Heart left ventricle (tissue), 16 donors: ENCODE results near the gene PARD3. TPM values are rescaled to one million over a fixed set of nuclear protein-coding genes. Genes with fewer than 3 reads are reported as not detected.

ENCODE experiments used
- ATAC-seq, 4 donors: fragments of 200-7000 bp; cut with Tn5 transposase; one replicate each; pipeline ENCODE4 v1.9.1; 2020 to 2022; ENCODE audit warnings: moderate library complexity in 4 of 4, mild to moderate bottlenecking in 3 of 4, moderate number of reproducible peaks in 1 of 4
- DNase-seq, 5 donors: peaks; one replicate each; pipeline ENCODE4 v3.0.0-alpha.2; 2020
- H3K27ac ChIP-seq, 12 donors: fragments of 200-600 bp; sonication (generic) in 4 of 12; one replicate each; pipeline versions ENCODE4 v1.5.0 to v1.8.0; 2016 to 2022; ENCODE audit warnings: mild to moderate bottlenecking in 2 of 12
- H3K27me3 ChIP-seq, 9 donors: fragments of 200-600 bp; sonication (generic) in 2 of 9; one replicate each; pipeline versions ENCODE4 v1.5.1 to v1.8.0; 2016 to 2022; ENCODE audit warnings: mild to moderate bottlenecking in 3 of 9
- H3K36me3 ChIP-seq, 9 donors: fragments of 200-600 bp; sonication (generic) in 2 of 9; one replicate each; pipeline versions ENCODE4 v1.5.0 to v1.8.0; 2018 to 2022; ENCODE audit warnings: mild to moderate bottlenecking in 2 of 9
- H3K4me1 ChIP-seq, 12 donors: fragments of 200-600 bp; sonication (generic) in 4 of 12; one replicate each; pipeline versions ENCODE4 v1.5.0 to v1.8.0; 2016 to 2022; ENCODE audit warnings: mild to moderate bottlenecking in 3 of 12
- H3K4me3 ChIP-seq, 12 donors: fragments of 200-600 bp; sonication (generic) in 4 of 12; one replicate each; pipeline versions ENCODE4 v1.5.0 to v1.8.0; 2017 to 2022; ENCODE audit warnings: mild to moderate bottlenecking in 9 of 12, moderate library complexity in 4 of 12
- H3K9me3 ChIP-seq, 12 donors: fragments of 200-600 bp; sonication (generic) in 4 of 12; one replicate each; pipeline versions ENCODE4 v1.5.0 to v1.8.0; 2016 to 2022; ENCODE audit warnings: mild to moderate bottlenecking in 1 of 12
- POLR2A ChIP-seq, 2 donors: fragments of 450-650 bp; IDR thresholded peaks; one replicate each; pipeline ENCODE4 v1.6.1; 2017; ENCODE audit warnings: antibody characterized with exemption in 2 of 2, mild to moderate bottlenecking in 2 of 2, moderate library complexity in 2 of 2
- WGBS, 4 donors: extraction: QIAGEN DNeasy Blood & Tissue Kit in 2 of 4; methylation state at CpG; one replicate each; pipeline versions ENCODE4 v1.1.5 to v1.1.7; 2013 to 2018; 5-methylcytosine and 5-hydroxymethylcytosine counted together
- intact Hi-C, 10 donors: fragments of 100-400 bp; cut with DNase I; formaldehyde crosslinking; loops; one replicate each; pipeline versions ENCODE4 v1.11.1 to v1.14.2; 2022
- polyA plus RNA-seq, 2 donors: library from polyadenylated mRNA; stranded (reverse); fragments of 200-250 nt; gene quantifications; one replicate each; pipeline ENCODE4 v1.2.3, GENCODE V29; 2013
- total RNA-seq, 9 donors: library from RNA; depleted of rRNA in 2 of 9; stranded (reverse); fragments of >200 nt in 2 of 9; fragmentation: NEBNext Ultra II Directional in 3 of 9; extraction: Animal tissue kit (Norgen Biotek cat#: 25700) in 3 of 9; gene quantifications; one replicate each; pipeline versions ENCODE4 v1.1.0 to v1.2.4, GENCODE V29; 2016 to 2023
- TF ChIP-seq, protein P1 (sequence below), 12 donors: fragments of 200-600 bp; sonication (generic) in 4 of 12; IDR thresholded peaks; one replicate each; pipeline versions ENCODE4 v1.5.0 to v1.8.0; 2018 to 2022; ENCODE audit warnings: antibody characterized with exemption in 12 of 12, mild to moderate bottlenecking in 5 of 12
- donor health status: ischemic (EF 13 %, LVEDD 7.1; RV severe dilation, severe dysfunction).
- donor health status: healthy with polysubstance abuse.
- donor health status: DM: no; HTN: yes; CAD: no.
- donor health status: DM: no; HTN: no; CAD: no.
- donor health status: ischemic (EF 25% LVEDD 6.9; RV normal size, moderate dysfunction).
- donor health status: ischemic (EF 25% LVEDD 5.7; RV mildly dilated, moderate dysfunction).
- donor health status: healthy.
- donor health status: DM: yes; HTN: yes; CAD: no.
- donor health status: ischemic (EF 35%, LVEDD 5.7; RV mildly dilated, moderate dysfunction).
- donor health status: nonischemic (EF 11% LVEDD 7.7; RV severe dilation, severe dysfunction).
- donor health status: DM: yes; HTN: yes; CAD: no.
- donor health status: PGD.
- donor health status: ischemic (EF 29% LVEDD 5.4; RV normal size, mild dysfunction).
- donor health status: nonischemic (EF 23%, LVEDD 6.1; RV moderate dilation, normal function).

Gene PARD3
- total and polyA plus RNA-seq, 11 donors, result 24.8 to 69.7 (median 33.1) TPM

DNA sequence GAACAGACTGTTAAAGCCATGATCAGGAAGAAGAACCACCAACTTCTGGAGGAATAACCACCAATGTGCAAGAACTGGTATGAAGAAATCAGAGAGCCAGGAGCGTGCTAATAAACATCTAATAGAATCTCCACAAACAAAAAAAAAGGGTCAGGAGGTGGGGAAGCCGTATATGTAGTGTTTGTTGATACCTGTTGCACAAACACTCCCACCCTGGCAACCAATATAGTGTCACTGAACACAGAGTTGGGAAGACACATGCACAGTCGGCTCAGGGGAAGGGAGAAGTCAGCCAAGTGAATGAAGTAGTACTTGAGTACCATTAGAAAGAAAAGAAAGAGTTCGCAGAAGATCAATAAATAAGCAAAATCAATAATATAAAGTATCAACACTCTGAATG lies 400.1 kb downstream of the PARD3 start:
- no peaks in the 10 kb centered on the region for H3K4me1 ChIP-seq
- intact Hi-C loops, result no loop called here
- no peak overlapping the region for H3K4me3 ChIP-seq
- TF ChIP-seq POLR2A (IDR thresholded peaks at IDR 0.05), result no peak
- TF ChIP-seq, protein P1, sequence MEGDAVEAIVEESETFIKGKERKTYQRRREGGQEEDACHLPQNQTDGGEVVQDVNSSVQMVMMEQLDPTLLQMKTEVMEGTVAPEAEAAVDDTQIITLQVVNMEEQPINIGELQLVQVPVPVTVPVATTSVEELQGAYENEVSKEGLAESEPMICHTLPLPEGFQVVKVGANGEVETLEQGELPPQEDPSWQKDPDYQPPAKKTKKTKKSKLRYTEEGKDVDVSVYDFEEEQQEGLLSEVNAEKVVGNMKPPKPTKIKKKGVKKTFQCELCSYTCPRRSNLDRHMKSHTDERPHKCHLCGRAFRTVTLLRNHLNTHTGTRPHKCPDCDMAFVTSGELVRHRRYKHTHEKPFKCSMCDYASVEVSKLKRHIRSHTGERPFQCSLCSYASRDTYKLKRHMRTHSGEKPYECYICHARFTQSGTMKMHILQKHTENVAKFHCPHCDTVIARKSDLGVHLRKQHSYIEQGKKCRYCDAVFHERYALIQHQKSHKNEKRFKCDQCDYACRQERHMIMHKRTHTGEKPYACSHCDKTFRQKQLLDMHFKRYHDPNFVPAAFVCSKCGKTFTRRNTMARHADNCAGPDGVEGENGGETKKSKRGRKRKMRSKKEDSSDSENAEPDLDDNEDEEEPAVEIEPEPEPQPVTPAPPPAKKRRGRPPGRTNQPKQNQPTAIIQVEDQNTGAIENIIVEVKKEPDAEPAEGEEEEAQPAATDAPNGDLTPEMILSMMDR (IDR thresholded peaks at IDR 0.05), result no peak
- no peak for ATAC-seq
- DNase-seq, result no peak
- no peaks in the 10 kb centered on the region for H3K9me3 ChIP-seq
- H3K27me3 ChIP-seq, result no peaks in the 10 kb centered on the region
- H3K36me3 ChIP-seq, result no peaks in the 10 kb centered on the region
- 90 to 96% (median 91%) methylated on average over 4 of the region's 4 CpGs for WGBS, 4 donors
- no peak overlapping the region for H3K27ac ChIP-seq

DNA sequence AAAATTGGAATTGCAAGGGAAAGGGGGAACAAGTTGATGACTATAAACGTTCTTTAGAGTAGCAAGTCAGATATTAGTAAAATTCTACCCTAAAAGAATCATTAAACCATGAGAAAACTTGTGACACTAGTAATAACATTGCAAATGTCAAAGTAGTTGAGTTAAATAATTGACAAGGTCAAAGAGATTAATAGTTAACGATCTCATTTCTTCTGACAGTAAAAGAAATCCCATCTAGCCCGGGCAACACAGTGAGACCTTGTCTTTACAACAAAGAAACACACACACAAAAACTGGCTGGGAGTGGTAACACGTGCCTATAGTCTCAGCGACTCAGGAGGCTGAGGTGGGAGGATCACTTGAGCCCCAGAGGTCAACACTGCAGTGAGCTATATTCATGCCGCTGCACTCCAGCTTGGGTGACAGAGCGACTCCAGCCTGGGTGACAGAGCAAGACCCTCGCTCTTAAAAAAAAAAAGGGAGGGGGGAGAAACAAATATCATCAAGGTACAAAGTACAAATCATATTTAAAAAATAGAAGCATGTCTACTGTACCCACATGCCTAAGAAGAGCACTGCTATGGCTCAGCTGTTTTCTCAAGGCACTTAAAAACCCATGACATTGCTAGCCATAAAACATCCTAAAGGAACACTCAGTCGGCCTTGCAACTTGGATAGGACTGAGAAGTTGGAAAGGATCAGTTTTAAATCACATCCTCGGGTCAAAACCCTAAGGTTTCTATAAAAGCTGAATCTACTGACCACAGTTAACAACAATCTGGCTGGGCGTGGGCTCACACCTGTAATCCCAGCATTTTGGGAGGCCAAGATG lies 401.1 kb downstream of the PARD3 start:
- H3K9me3 ChIP-seq, result no peaks in the 10 kb centered on the region
- no peaks in the 10 kb centered on the region for H3K36me3 ChIP-seq
- H3K4me3 ChIP-seq, result no peak overlapping the region
- H3K4me1 ChIP-seq, result no peaks in the 10 kb centered on the region
- ATAC-seq, result no peak
- WGBS, 4 donors, result 91 to 95% (median 93%) methylated on average over 11 of the region's 11 CpGs
- H3K27ac ChIP-seq, result no peak overlapping the region
- no peaks in the 10 kb centered on the region for H3K27me3 ChIP-seq
- TF ChIP-seq, protein P1 (IDR thresholded peaks at IDR 0.05), result no peak
- no peak for TF ChIP-seq POLR2A (IDR thresholded peaks at IDR 0.05)
- DNase-seq, result no peak
- intact Hi-C loops, result no loop called here

DNA sequence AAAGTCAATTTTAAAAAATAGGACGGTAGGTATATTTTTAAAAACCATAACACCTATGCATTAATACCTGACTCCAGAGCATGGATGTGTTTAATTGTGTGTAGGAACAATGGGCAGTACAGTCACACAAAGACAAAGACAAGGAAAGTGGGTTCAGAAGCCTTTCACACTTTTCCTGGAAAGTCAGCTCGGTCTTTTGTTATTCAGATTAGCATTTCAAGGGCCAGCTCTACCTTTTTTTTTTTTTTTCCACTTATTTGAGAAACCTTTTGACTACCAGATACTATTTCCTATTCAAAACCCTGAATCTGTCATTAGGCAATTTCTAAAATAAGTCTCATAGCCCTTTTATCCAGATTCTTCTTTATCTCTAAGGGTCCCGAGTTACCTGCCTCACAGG lies 401.9 kb downstream of the PARD3 start:
- no peak overlapping the region for H3K4me3 ChIP-seq
- H3K4me1 ChIP-seq, result no peaks in the 10 kb centered on the region
- TF ChIP-seq, protein P1 (IDR thresholded peaks at IDR 0.05), result no peak
- no peak for TF ChIP-seq POLR2A (IDR thresholded peaks at IDR 0.05)
- no peak for ATAC-seq
- no peak overlapping the region for H3K27ac ChIP-seq
- H3K36me3 ChIP-seq, result no peaks in the 10 kb centered on the region
- H3K9me3 ChIP-seq, result no peaks in the 10 kb centered on the region
- 89 to 96% (median 95%) methylated on average over 3 of the region's 3 CpGs for WGBS, 4 donors
- intact Hi-C loops, result no loop called here
- DNase-seq, result no peak
- H3K27me3 ChIP-seq, result no peaks in the 10 kb centered on the region

DNA sequence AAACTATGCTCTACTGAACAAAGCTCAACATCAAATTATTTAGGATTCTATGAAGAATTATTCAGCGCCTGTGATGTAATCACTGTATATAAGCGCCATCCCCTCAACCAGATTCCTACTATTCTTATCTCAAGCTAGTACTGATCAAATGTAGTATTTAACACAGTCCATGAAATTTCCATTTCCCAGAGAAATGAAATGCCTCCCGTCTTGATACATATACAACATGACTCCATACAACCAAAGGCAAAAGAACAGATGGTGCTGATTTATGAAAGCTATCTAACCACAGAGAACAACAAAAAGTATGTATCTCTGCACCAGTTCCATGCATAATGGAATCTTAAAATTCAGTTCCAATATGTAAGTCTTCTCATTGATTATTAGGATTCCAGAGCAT lies 406.1 kb downstream of the PARD3 start:
- Histone ChIP-seq H3K9me3 (no peaks in the 10 kb centered on the region), H3K27me3 (no peaks in the 10 kb centered on the region), H3K27ac (no peak overlapping the region), H3K4me1 (peaks cover 0 to 18% (median 1%) of the 10 kb centered on the region in 12 donors), H3K36me3 (no peaks in the 10 kb centered on the region), H3K4me3 (no peak overlapping the region)
- intact Hi-C loops, result no loop called here
- ATAC-seq (no peak), DNase-seq (no peak)
- TF ChIP-seq, protein P1 (IDR thresholded peaks at IDR 0.05), result no peak
- no peak for TF ChIP-seq POLR2A (IDR thresholded peaks at IDR 0.05)
- 96 to 97% (median 97%) methylated on average over 3 of the region's 3 CpGs for WGBS, 4 donors
